ENCODE results near the gene STK39.

STK39 gene

DNA sequence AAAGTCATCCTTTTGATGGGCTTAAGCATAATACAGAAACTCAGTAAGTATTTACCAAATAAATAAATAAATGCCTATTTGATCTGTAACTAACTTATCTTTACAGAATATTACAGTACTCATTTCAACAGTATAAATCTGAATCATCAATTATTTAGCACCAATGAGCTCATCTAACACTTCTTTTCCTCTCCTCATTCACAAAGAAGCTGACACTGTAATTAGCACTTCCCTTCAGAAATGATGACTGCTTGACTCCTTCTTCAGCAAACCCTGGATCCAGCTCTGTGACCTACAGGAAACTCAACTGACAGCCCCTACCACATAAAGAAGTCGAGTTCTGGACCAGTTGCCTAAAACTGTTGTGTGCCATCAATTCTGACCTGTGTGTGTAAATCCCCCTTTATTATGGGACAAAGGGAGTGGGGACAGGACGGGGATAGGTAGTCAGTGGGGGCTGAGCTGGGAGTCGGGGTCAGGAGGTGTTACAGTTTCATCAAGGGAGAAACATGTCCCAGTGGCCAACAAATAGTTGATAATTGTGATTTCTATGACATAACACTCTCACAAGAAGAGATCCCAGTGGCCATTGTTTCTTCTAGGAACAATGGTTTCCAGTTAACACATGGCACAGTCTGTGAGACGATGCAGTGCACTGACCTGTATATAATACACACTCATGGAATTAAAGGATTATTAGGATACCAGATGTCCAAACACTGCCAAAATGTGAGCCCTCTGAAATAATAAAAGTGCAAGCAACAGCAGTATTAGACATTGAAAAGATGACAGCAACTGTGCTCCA is 68.7 kb downstream of the STK39 start:
- POLR2A ChIA-PET = no interaction called here
- Histone ChIP-seq H3K4me3 (ENCODE audit: control insufficient read depth in 1 of 7, extremely low read depth in 1 of 7, insufficient read depth in 4 of 7, low read depth in 2 of 7, low read length in 6 of 7) (no peak overlapping the region), H3K27ac (ENCODE audit: insufficient read depth in 1 of 2, low read depth in 1 of 2, low read length in 2 of 2, poor library complexity in 1 of 2, severe bottlenecking in 2 of 2) (no peak overlapping the region), H3K27me3 (replicated peaks in 2 of 5; ENCODE audit: control insufficient read depth in 4 of 5, insufficient read depth in 5 of 5, low read length in 4 of 5) (no peaks in the 10 kb centered on the region), H3K4me1 (ENCODE audit: control extremely low read depth in 1 of 4, control insufficient read depth in 4 of 4, insufficient read depth in 4 of 4, low read length in 3 of 4) (peaks cover 2 to 11% (median 4%) of the 10 kb centered on the region in 4 experiments), H3K9me3 (ENCODE audit: control extremely low read depth in 1 of 5, control insufficient read depth in 4 of 5, insufficient read depth in 2 of 5, low read depth in 1 of 5, low read length in 4 of 5) (no peaks in the 10 kb centered on the region), H3K36me3 (ENCODE audit: control insufficient read depth in 4 of 4, insufficient read depth in 4 of 4, low read length in 3 of 4) (peaks cover 0 to 10% (median 4%) of the 10 kb centered on the region in 4 experiments)
- CTCF ChIA-PET = no interaction called here
- no peak for DNase-seq
- 89% methylated on average over 3 of the region's 4 CpGs for WGBS (ENCODE audit: insufficient coverage)

DNA sequence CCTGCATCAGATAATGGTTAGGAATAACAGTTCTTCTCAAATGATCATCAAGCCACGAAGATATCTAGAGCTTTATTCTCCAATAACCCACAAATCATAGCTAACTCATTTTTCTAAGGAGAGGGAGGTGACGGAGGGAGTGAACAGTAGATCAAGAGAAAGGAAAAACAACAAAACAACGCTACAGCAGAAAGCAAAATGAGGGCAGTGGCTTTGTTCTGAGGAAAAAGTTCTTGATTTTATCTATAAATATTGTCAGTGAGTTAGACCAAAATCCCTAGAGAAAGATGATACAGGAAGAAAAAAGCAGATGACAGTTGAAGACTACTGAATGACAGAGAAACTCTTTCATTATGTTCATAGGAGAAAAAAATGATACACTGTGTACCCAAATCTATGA is 71.0 kb downstream of the STK39 start:
- Histone ChIP-seq H3K27me3 (replicated peaks in 2 of 5; ENCODE audit: control insufficient read depth in 4 of 5, insufficient read depth in 5 of 5, low read length in 4 of 5) (no peaks in the 10 kb centered on the region), H3K4me1 (ENCODE audit: control extremely low read depth in 1 of 4, control insufficient read depth in 4 of 4, insufficient read depth in 4 of 4, low read length in 3 of 4) (peaks cover 2 to 11% (median 4%) of the 10 kb centered on the region in 4 experiments), H3K9me3 (ENCODE audit: control extremely low read depth in 1 of 5, control insufficient read depth in 4 of 5, insufficient read depth in 2 of 5, low read depth in 1 of 5, low read length in 4 of 5) (no peaks in the 10 kb centered on the region), H3K4me3 (ENCODE audit: control insufficient read depth in 1 of 7, extremely low read depth in 1 of 7, insufficient read depth in 4 of 7, low read depth in 2 of 7, low read length in 6 of 7) (no peak overlapping the region), H3K27ac (ENCODE audit: insufficient read depth in 1 of 2, low read depth in 1 of 2, low read length in 2 of 2, poor library complexity in 1 of 2, severe bottlenecking in 2 of 2) (no peak overlapping the region), H3K36me3 (ENCODE audit: control insufficient read depth in 4 of 4, insufficient read depth in 4 of 4, low read length in 3 of 4) (peaks cover 0 to 5% (median under 1%) of the 10 kb centered on the region in 4 experiments)
- POLR2A ChIA-PET = no interaction called here
- CTCF ChIA-PET = no interaction called here
- DNase-seq = no peak
- WGBS (ENCODE audit: insufficient coverage) = no CpG with 5 or more reads among the region's 3 CpGs

GRCh38 chr2:168175469-168175868 is 71.9 kb downstream of the STK39 start:
- CTCF ChIA-PET = interaction anchor here (1.3 kb wide), 1 partner anchor 70 kb away, joined by 4 read pairs; no protein-coding TSS in a partner anchor
- no peak for DNase-seq
- POLR2A ChIA-PET = no interaction called here
- no peaks in the 10 kb centered on the region for H3K9me3 ChIP-seq (ENCODE audit: control extremely low read depth in 1 of 5, control insufficient read depth in 4 of 5, insufficient read depth in 2 of 5, low read depth in 1 of 5, low read length in 4 of 5)
- H3K4me3 ChIP-seq (ENCODE audit: control insufficient read depth in 1 of 7, extremely low read depth in 1 of 7, insufficient read depth in 4 of 7, low read depth in 2 of 7, low read length in 6 of 7) = no peak overlapping the region
- no CpG with 5 or more reads among the region's 5 CpGs for WGBS (ENCODE audit: insufficient coverage)
- peaks cover 0 to 5% (median 1%) of the 10 kb centered on the region in 4 experiments for H3K36me3 ChIP-seq (ENCODE audit: control insufficient read depth in 4 of 4, insufficient read depth in 4 of 4, low read length in 3 of 4)
- H3K27me3 ChIP-seq (replicated peaks in 2 of 5; ENCODE audit: control insufficient read depth in 4 of 5, insufficient read depth in 5 of 5, low read length in 4 of 5) = no peaks in the 10 kb centered on the region
- peaks cover 2 to 11% (median 4%) of the 10 kb centered on the region in 4 experiments for H3K4me1 ChIP-seq (ENCODE audit: control extremely low read depth in 1 of 4, control insufficient read depth in 4 of 4, insufficient read depth in 4 of 4, low read length in 3 of 4)
- H3K27ac ChIP-seq (ENCODE audit: insufficient read depth in 1 of 2, low read depth in 1 of 2, low read length in 2 of 2, poor library complexity in 1 of 2, severe bottlenecking in 2 of 2) = no peak overlapping the region

- no peak overlapping the region for H3K4me3 ChIP-seq (ENCODE audit: control insufficient read depth in 1 of 7, extremely low read depth in 1 of 7, insufficient read depth in 4 of 7, low read depth in 2 of 7, low read length in 6 of 7)
- H3K36me3 ChIP-seq (ENCODE audit: control insufficient read depth in 4 of 4, insufficient read depth in 4 of 4, low read length in 3 of 4) = peaks cover 0 to 3% (median 1%) of the 10 kb centered on the region in 4 experiments
- H3K9me3 ChIP-seq (ENCODE audit: control extremely low read depth in 1 of 5, control insufficient read depth in 4 of 5, insufficient read depth in 2 of 5, low read depth in 1 of 5, low read length in 4 of 5) = no peaks in the 10 kb centered on the region
- no peaks in the 10 kb centered on the region for H3K27me3 ChIP-seq (replicated peaks in 2 of 5; ENCODE audit: control insufficient read depth in 4 of 5, insufficient read depth in 5 of 5, low read length in 4 of 5)
- ChIA-PET POLR2A (no interaction called here), CTCF (interaction anchor here (1.3 kb wide), 1 partner anchor 71 kb away, joined by 4 read pairs; no protein-coding TSS in a partner anchor)
- peak; percentile 18 to 69 (median 61) for DNase-seq
- H3K27ac ChIP-seq (ENCODE audit: insufficient read depth in 1 of 2, low read depth in 1 of 2, low read length in 2 of 2, poor library complexity in 1 of 2, severe bottlenecking in 2 of 2) = no peak overlapping the region
- peaks cover 2 to 11% (median 4%) of the 10 kb centered on the region in 4 experiments for H3K4me1 ChIP-seq (ENCODE audit: control extremely low read depth in 1 of 4, control insufficient read depth in 4 of 4, insufficient read depth in 4 of 4, low read length in 3 of 4)
- WGBS (ENCODE audit: insufficient coverage) = no CpG with 5 or more reads among the region's 2 CpGs
Measured at GRCh38 chr2:168174756-168175155, 72.6 kb downstream of the STK39 start.

DNA sequence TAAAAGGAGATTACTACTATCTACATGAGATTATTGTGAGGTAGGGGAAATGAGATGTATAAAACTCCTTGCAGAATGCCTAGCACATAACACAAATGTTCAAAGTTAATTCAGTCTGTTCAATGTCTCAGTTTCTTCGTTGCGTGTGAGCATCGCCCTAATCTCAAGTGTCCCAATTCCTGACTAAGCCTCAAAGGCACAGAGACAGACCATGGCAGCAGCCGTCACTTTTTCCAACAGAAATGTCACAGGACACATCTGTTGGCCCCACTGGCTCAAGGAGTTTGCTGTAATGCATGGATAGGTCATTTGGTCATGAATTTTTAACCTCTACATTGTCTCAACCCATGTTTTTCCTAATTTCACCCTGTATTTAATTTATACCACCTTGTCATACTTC is 75.3 kb downstream of the STK39 start:
- DNase-seq = no peak
- Histone ChIP-seq H3K9me3 (ENCODE audit: control extremely low read depth in 1 of 5, control insufficient read depth in 4 of 5, insufficient read depth in 2 of 5, low read depth in 1 of 5, low read length in 4 of 5) (no peaks in the 10 kb centered on the region), H3K27me3 (replicated peaks in 2 of 5; ENCODE audit: control insufficient read depth in 4 of 5, insufficient read depth in 5 of 5, low read length in 4 of 5) (no peaks in the 10 kb centered on the region), H3K4me1 (ENCODE audit: control extremely low read depth in 1 of 4, control insufficient read depth in 4 of 4, insufficient read depth in 4 of 4, low read length in 3 of 4) (peaks cover 2 to 11% (median 4%) of the 10 kb centered on the region in 4 experiments), H3K27ac (ENCODE audit: insufficient read depth in 1 of 2, low read depth in 1 of 2, low read length in 2 of 2, poor library complexity in 1 of 2, severe bottlenecking in 2 of 2) (no peak overlapping the region), H3K4me3 (ENCODE audit: control insufficient read depth in 1 of 7, extremely low read depth in 1 of 7, insufficient read depth in 4 of 7, low read depth in 2 of 7, low read length in 6 of 7) (no peak overlapping the region), H3K36me3 (ENCODE audit: control insufficient read depth in 4 of 4, insufficient read depth in 4 of 4, low read length in 3 of 4) (peaks cover 0 to 9% (median under 1%) of the 10 kb centered on the region in 4 experiments)
- ChIA-PET POLR2A (interaction anchor here (0.7 kb wide), 1 partner anchor 1039 kb away, joined by 3 read pairs; no protein-coding TSS in a partner anchor), CTCF (interaction anchor here (1.2 kb wide), 1 partner anchor 11 kb away, joined by 5 read pairs; no protein-coding TSS in a partner anchor)
- WGBS (ENCODE audit: insufficient coverage) = 100% methylated on average over 3 of the region's 4 CpGs

- ChIA-PET POLR2A (interaction anchor here (0.7 kb wide), 1 partner anchor 1039 kb away, joined by 3 read pairs; no protein-coding TSS in a partner anchor), CTCF (interaction anchor here (1.0 to 1.2 kb wide), 2 partner anchors 11 to 15 kb away, joined by 3 read pairs; no protein-coding TSS in a partner anchor)
- no peak for DNase-seq
- Histone ChIP-seq H3K4me1 (ENCODE audit: control extremely low read depth in 1 of 4, control insufficient read depth in 4 of 4, insufficient read depth in 4 of 4, low read length in 3 of 4) (peaks cover 2 to 11% (median 4%) of the 10 kb centered on the region in 4 experiments), H3K9me3 (ENCODE audit: control extremely low read depth in 1 of 5, control insufficient read depth in 4 of 5, insufficient read depth in 2 of 5, low read depth in 1 of 5, low read length in 4 of 5) (no peaks in the 10 kb centered on the region), H3K36me3 (ENCODE audit: control insufficient read depth in 4 of 4, insufficient read depth in 4 of 4, low read length in 3 of 4) (peaks cover 0 to 9% (median under 1%) of the 10 kb centered on the region in 4 experiments), H3K27me3 (replicated peaks in 2 of 5; ENCODE audit: control insufficient read depth in 4 of 5, insufficient read depth in 5 of 5, low read length in 4 of 5) (no peaks in the 10 kb centered on the region), H3K4me3 (ENCODE audit: control insufficient read depth in 1 of 7, extremely low read depth in 1 of 7, insufficient read depth in 4 of 7, low read depth in 2 of 7, low read length in 6 of 7) (no peak overlapping the region), H3K27ac (ENCODE audit: insufficient read depth in 1 of 2, low read depth in 1 of 2, low read length in 2 of 2, poor library complexity in 1 of 2, severe bottlenecking in 2 of 2) (no peak overlapping the region)
- WGBS (ENCODE audit: insufficient coverage) = 88% methylated on average over 1 of the region's 7 CpGs
Measured at GRCh38 chr2:168171059-168171762, 76.2 kb downstream of the STK39 start.

All from common myeloid progenitor, CD34-positive (primary cell).